ENCODE measurements around the gene RFT1. TPM values are rescaled to one million over a fixed set of nuclear protein-coding genes. Genes with fewer than 3 reads are reported as not detected.

Gene RFT1
- total RNA-seq, 1 experiment from 2014 or later = 33.6 TPM

GRCh38 chr3:53102601-53103147, 27.6 kb downstream of the RFT1 start:
- peaks cover 8 to 21% of the 10 kb centered on the region in 2 experiments for H3K36me3 ChIP-seq (ENCODE audit: control insufficient read depth in 1 of 2, insufficient read depth in 2 of 2, low read length in 2 of 2)
- no peaks in the 10 kb centered on the region for H3K27me3 ChIP-seq (ENCODE audit: insufficient read depth, low read length)
- no peak overlapping the region for H3K4me2 ChIP-seq (ENCODE audit: low read length)
- no peak overlapping the region for H3K27ac ChIP-seq (ENCODE audit: low read depth, low read length)
- TF ChIP-seq ELF1 (IDR thresholded peaks at IDR 0.05; ENCODE audit: borderline replicate concordance, low read depth) (no peak), ZFX (IDR thresholded peaks at IDR 0.05) (no peak), POLR2A (IDR thresholded peaks at IDR 0.05; ENCODE audit: borderline replicate concordance, extremely low read depth, insufficient read depth, insufficient read length) (no peak), EZH2 (IDR thresholded peaks at IDR 0.05) (no peak), REST (IDR thresholded peaks at IDR 0.05; ENCODE audit: low read depth) (no peak), RAD21 (IDR thresholded peaks at IDR 0.05; ENCODE audit: low read depth) (no peak), EZH2phosphoT487 (IDR thresholded peaks at IDR 0.05; ENCODE audit: borderline replicate concordance) (no peak), ZNF274 (IDR thresholded peaks at IDR 0.05; ENCODE audit: low read depth, low read length) (no peak), SIN3A (IDR thresholded peaks at IDR 0.05; ENCODE audit: low read depth) (no peak), MAX (IDR thresholded peaks at IDR 0.05) (no peak), SP1 (IDR thresholded peaks at IDR 0.05; ENCODE audit: low read depth) (no peak), TCF7L2 (IDR thresholded peaks at IDR 0.05; ENCODE audit: borderline replicate concordance, extremely low read depth, insufficient read depth, insufficient read length) (no peak), JUND (IDR thresholded peaks at IDR 0.05) (no peak), EGR1 (IDR thresholded peaks at IDR 0.05; ENCODE audit: low read depth) (no peak), SRF (IDR thresholded peaks at IDR 0.05; ENCODE audit: low read depth) (no peak)
- no peaks in the 10 kb centered on the region for H3K9me2 ChIP-seq (ENCODE audit: insufficient read depth)
- RAD21 ChIA-PET (ENCODE audit: low non-redundant PET in 1 of 2, low total read pairs in 2 of 2, uncharacterized antibody in 2 of 2, unreplicated experiment in 2 of 2) = no interaction called here
- no peak overlapping the region for H3K4me3 ChIP-seq (replicated peaks in 1 of 2; ENCODE audit: low read depth in 1 of 2, low read length in 2 of 2)
- no peak overlapping the region for H2AFZ ChIP-seq (ENCODE audit: low read depth, low read length, poor library complexity, severe bottlenecking)
- no peaks in the 10 kb centered on the region for H3K4me1 ChIP-seq (ENCODE audit: control insufficient read depth in 1 of 2, insufficient read depth in 2 of 2, low read length in 2 of 2)
- H3K79me2 ChIP-seq (ENCODE audit: insufficient read depth, low read length) = no peaks in the 10 kb centered on the region
- no peak for DNase-seq (ENCODE audit: low read depth, low spot score)
- CTCF ChIA-PET = no interaction called here
- intact Hi-C loops (cut with micrococcal nuclease) = no loop called here
- POLR2A ChIA-PET = no interaction called here
- no peak for ATAC-seq
- BruUV-seq (replicated peaks) = no TSS peak
- H3K9me3 ChIP-seq (ENCODE audit: control insufficient read depth in 1 of 2, insufficient read depth in 1 of 2, low read depth in 1 of 2, low read length in 2 of 2) = no peaks in the 10 kb centered on the region
- H4K20me1 ChIP-seq (ENCODE audit: insufficient read depth) = no peaks in the 10 kb centered on the region
- H3K9ac ChIP-seq (ENCODE audit: low read length) = no peak overlapping the region
